ENCODE data around the gene SLC22A4.

The SLC22A4 gene

GRCh38 chr5:132273631-132274030 is 20.6 kb upstream of the SLC22A4 start:
- no peak for TF ChIP-seq CTCF (IDR thresholded peaks at IDR 0.05; ENCODE audit: low read depth, low read length)
- no peak for DNase-seq (ENCODE audit: extremely low read depth, low read depth)

DNA sequence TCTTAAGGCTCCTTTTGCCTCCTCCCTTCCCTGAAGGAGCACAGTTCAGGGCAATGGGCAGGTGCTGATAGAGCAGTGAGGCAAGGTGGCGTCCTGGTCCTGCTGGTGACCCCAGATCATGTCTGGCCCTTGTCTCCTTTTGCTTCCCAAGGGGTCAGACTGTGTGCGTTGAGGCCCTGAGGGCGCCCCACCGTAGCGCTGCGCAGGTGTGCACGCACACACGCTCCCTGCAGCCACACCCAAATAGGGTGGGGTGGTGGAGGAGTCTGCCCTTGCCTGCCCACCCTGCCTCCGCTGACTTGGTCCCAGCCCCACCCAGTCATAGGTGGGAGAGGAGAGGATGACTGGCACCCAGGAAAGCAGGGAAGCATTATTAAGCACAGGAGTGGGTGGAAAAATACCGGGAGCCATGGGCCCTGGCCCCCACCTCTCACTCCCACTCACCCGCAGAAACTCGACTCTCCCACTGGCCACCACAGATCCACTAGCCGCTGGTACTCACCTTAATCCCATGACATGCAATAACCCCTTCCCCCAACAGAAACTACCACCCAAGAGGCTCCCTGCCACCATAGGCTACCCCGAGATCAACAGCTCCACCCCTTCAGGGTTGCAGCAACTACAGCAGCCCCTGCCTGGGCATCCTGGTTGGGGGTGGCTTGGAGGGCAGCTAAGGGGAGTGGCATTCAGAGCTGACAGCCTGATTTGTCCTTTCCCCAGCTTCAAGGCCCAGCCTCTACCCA is 20.0 kb upstream of the SLC22A4 start:
- no peak for TF ChIP-seq CTCF (IDR thresholded peaks at IDR 0.05; ENCODE audit: low read depth, low read length)
- no peak for DNase-seq (ENCODE audit: extremely low read depth, low read depth)

GRCh38 chr5:132275367-132276220 is 18.6 kb upstream of the SLC22A4 start:
- DNase-seq (ENCODE audit: extremely low read depth, low read depth) = no peak
- TF ChIP-seq CTCF (IDR thresholded peaks at IDR 0.05; ENCODE audit: low read depth, low read length) = no peak

GRCh38 chr5:132277256-132277655 is 16.9 kb upstream of the SLC22A4 start:
- no peak for TF ChIP-seq CTCF (IDR thresholded peaks at IDR 0.05; ENCODE audit: low read depth, low read length)
- no peak for DNase-seq (ENCODE audit: extremely low read depth, low read depth)

- no peak for DNase-seq (ENCODE audit: extremely low read depth, low read depth)
- TF ChIP-seq CTCF (IDR thresholded peaks at IDR 0.05; ENCODE audit: low read depth, low read length) = no peak
Measured at GRCh38 chr5:132277971-132278853, 16.0 kb upstream of the SLC22A4 start.

- TF ChIP-seq CTCF (IDR thresholded peaks at IDR 0.05; ENCODE audit: low read depth, low read length) = no peak
- DNase-seq (ENCODE audit: extremely low read depth, low read depth) = no peak
Measured at GRCh38 chr5:132279801-132280200, 14.4 kb upstream of the SLC22A4 start.

All from AG09319 (cell line).